Activated naive CD4-positive, alpha-beta T cell treated with anti-CD3 and anti-CD28 coated beads for 36 hours (primary cell): ENCODE measurements around the gene NUDT3. TPM values are rescaled to one million over a fixed set of nuclear protein-coding genes. Genes with fewer than 3 reads are reported as not detected.

Experiments
- CTCF ChIA-PET: fragments of 350-600 bp; sonication (Branson Sonifier 250); formaldehyde crosslinking; loops from one replicate; lab custom pipeline; 2021; ENCODE audit warnings: antibody characterized with exemption; lab: Charles Lee
- DNase-seq: peaks from one replicate; pipeline ENCODE4 v3.0.0-alpha.2; 2020
- H3K27ac Mint-ChIP-seq: one replicate; pipeline ENCODE4 v1.8.0; 2021; ENCODE audit warnings: mild to moderate bottlenecking, mixed read lengths
- H3K27me3 Mint-ChIP-seq: one replicate; pipeline ENCODE4 v1.8.0; 2021; ENCODE audit warnings: low read depth, mixed read lengths
- H3K36me3 Mint-ChIP-seq: one replicate; pipeline ENCODE4 v1.8.0; 2021; ENCODE audit warnings: low read depth, mixed read lengths
- H3K4me1 Mint-ChIP-seq: one replicate; pipeline ENCODE4 v1.8.0; 2021; ENCODE audit warnings: low read depth, mixed read lengths
- H3K4me3 Mint-ChIP-seq: one replicate; pipeline ENCODE4 v1.8.0; 2021; ENCODE audit warnings: mild to moderate bottlenecking, moderate library complexity, mixed read lengths
- H3K9me3 Mint-ChIP-seq: one replicate; pipeline ENCODE4 v1.8.0; 2021; ENCODE audit warnings: mixed read lengths
- intact Hi-C: fragments of 100-400 bp; cut with micrococcal nuclease; formaldehyde crosslinking; loops from one replicate; pipeline ENCODE4 v1.15.1; 2023
- total RNA-seq, 2 experiments: library from RNA; stranded (reverse); gene quantifications; one replicate each; pipeline ENCODE4 v1.2.3, GENCODE V29; 2021

NUDT3 gene
- total RNA-seq, 2 experiments from 2014 or later, result 14.0 to 14.3 TPM

GRCh38 chr6:34305497-34305896, 87.0 kb downstream of the NUDT3 start:
- CTCF ChIA-PET, result interaction anchor here (0.6 to 1.7 kb wide), 2 partner anchors 87 to 797 kb away, joined by 3 to 7 read pairs; partner anchors contain the start of gene NUDT3
- DNase-seq, result no peak
- Mint-ChIP-seq H3K4me3 (no peak overlapping the region), H3K27ac (no peak overlapping the region), H3K36me3 (peaks cover 5% of the 10 kb centered on the region), H3K27me3 (no peaks in the 10 kb centered on the region), H3K9me3 (no peaks in the 10 kb centered on the region), H3K4me1 (peaks cover 5% of the 10 kb centered on the region)
- intact Hi-C loops, result no loop called here

- CTCF ChIA-PET, result no interaction called here
- H3K27me3 Mint-ChIP-seq, result no peaks in the 10 kb centered on the region
- no peak for DNase-seq
- peaks cover 5% of the 10 kb centered on the region for H3K36me3 Mint-ChIP-seq
- peaks cover 5% of the 10 kb centered on the region for H3K4me1 Mint-ChIP-seq
- H3K4me3 Mint-ChIP-seq, result no peak overlapping the region
- no peak overlapping the region for H3K27ac Mint-ChIP-seq
- no peaks in the 10 kb centered on the region for H3K9me3 Mint-ChIP-seq
- intact Hi-C loops, result no loop called here
Observed at GRCh38 chr6:34304164-34304563, 88.3 kb downstream of the NUDT3 start.

- Mint-ChIP-seq H3K4me3 (no peak overlapping the region), H3K9me3 (no peaks in the 10 kb centered on the region), H3K27me3 (no peaks in the 10 kb centered on the region), H3K36me3 (peaks cover 2% of the 10 kb centered on the region), H3K4me1 (no peaks in the 10 kb centered on the region), H3K27ac (no peak overlapping the region)
- CTCF ChIA-PET, result interaction anchor here (0.6 kb wide), 1 partner anchor 449 kb away, joined by 3 read pairs; no protein-coding TSS in a partner anchor
- DNase-seq, result no peak
- intact Hi-C loops, result no loop called here
Observed at GRCh38 chr6:34302929-34303328, 89.5 kb downstream of the NUDT3 start.

GRCh38 chr6:34301408-34301807, 91.1 kb downstream of the NUDT3 start:
- H3K27ac Mint-ChIP-seq, result no peak overlapping the region
- DNase-seq, result no peak
- H3K27me3 Mint-ChIP-seq, result no peaks in the 10 kb centered on the region
- H3K9me3 Mint-ChIP-seq, result no peaks in the 10 kb centered on the region
- H3K4me3 Mint-ChIP-seq, result no peak overlapping the region
- peaks cover 3% of the 10 kb centered on the region for H3K4me1 Mint-ChIP-seq
- CTCF ChIA-PET, result no interaction called here
- peaks cover 2% of the 10 kb centered on the region for H3K36me3 Mint-ChIP-seq
- intact Hi-C loops, result no loop called here

- CTCF ChIA-PET, result interaction anchor here (0.6 to 1.2 kb wide), 3 partner anchors 51 to 456 kb away, joined by 3 read pairs; no protein-coding TSS in a partner anchor
- Mint-ChIP-seq H3K4me3 (no peak overlapping the region), H3K27ac (no peak overlapping the region), H3K4me1 (peaks cover 9% of the 10 kb centered on the region), H3K27me3 (no peaks in the 10 kb centered on the region), H3K9me3 (no peaks in the 10 kb centered on the region), H3K36me3 (peaks cover 2% of the 10 kb centered on the region)
- intact Hi-C loops, result no loop called here
- no peak for DNase-seq
Observed at GRCh38 chr6:34300332-34300751, 92.1 kb downstream of the NUDT3 start.

- DNase-seq, result no peak
- Mint-ChIP-seq H3K9me3 (no peaks in the 10 kb centered on the region), H3K27ac (no peak overlapping the region), H3K4me3 (no peak overlapping the region), H3K36me3 (peaks cover 5% of the 10 kb centered on the region), H3K4me1 (peaks cover 9% of the 10 kb centered on the region), H3K27me3 (no peaks in the 10 kb centered on the region)
- intact Hi-C loops, result no loop called here
- CTCF ChIA-PET, result no interaction called here
Observed at GRCh38 chr6:34298941-34299340, 93.5 kb downstream of the NUDT3 start.

- Mint-ChIP-seq H3K4me3 (no peak overlapping the region), H3K9me3 (no peaks in the 10 kb centered on the region), H3K4me1 (peaks cover 9% of the 10 kb centered on the region), H3K36me3 (peaks cover 21% of the 10 kb centered on the region), H3K27ac (peak overlapping the region; percentile 5), H3K27me3 (no peaks in the 10 kb centered on the region)
- intact Hi-C loops, result no loop called here
- DNase-seq, result peak; percentile 34
- CTCF ChIA-PET, result no interaction called here
Observed at GRCh38 chr6:34295721-34296120, 96.7 kb downstream of the NUDT3 start.

- Mint-ChIP-seq H3K27ac (no peak overlapping the region), H3K4me1 (peaks cover 23% of the 10 kb centered on the region), H3K36me3 (peaks cover 29% of the 10 kb centered on the region), H3K9me3 (no peaks in the 10 kb centered on the region), H3K4me3 (no peak overlapping the region), H3K27me3 (no peaks in the 10 kb centered on the region)
- CTCF ChIA-PET, result no interaction called here
- intact Hi-C loops, result no loop called here
- no peak for DNase-seq
Observed at GRCh38 chr6:34292954-34293353, 99.5 kb downstream of the NUDT3 start.

- CTCF ChIA-PET, result interaction anchor here (1.1 kb wide), 1 partner anchor 9 kb away, joined by 3 read pairs; no protein-coding TSS in a partner anchor
- intact Hi-C loops, result no loop called here
- Mint-ChIP-seq H3K27me3 (no peaks in the 10 kb centered on the region), H3K4me3 (no peak overlapping the region), H3K9me3 (no peaks in the 10 kb centered on the region), H3K36me3 (peaks cover 36% of the 10 kb centered on the region), H3K4me1 (peaks cover 14% of the 10 kb centered on the region), H3K27ac (peak overlapping the region; percentile 79)
- DNase-seq, result no peak
Observed at GRCh38 chr6:34289137-34289536, 103.3 kb downstream of the NUDT3 start.

GRCh38 chr6:34288581-34288980, 103.9 kb downstream of the NUDT3 start:
- peak; percentile 55 for DNase-seq
- peaks cover 35% of the 10 kb centered on the region for H3K36me3 Mint-ChIP-seq
- CTCF ChIA-PET, result interaction anchor here (1.1 kb wide), 1 partner anchor 9 kb away, joined by 3 read pairs; no protein-coding TSS in a partner anchor

GRCh38 chr6:34285448-34286164, 106.9 kb downstream of the NUDT3 start:
- intact Hi-C loops, result no loop called here
- CTCF ChIA-PET, result no interaction called here
- no peaks in the 10 kb centered on the region for H3K27me3 Mint-ChIP-seq
- no peak overlapping the region for H3K27ac Mint-ChIP-seq
- no peak for DNase-seq
- peaks cover 23% of the 10 kb centered on the region for H3K36me3 Mint-ChIP-seq
- H3K4me3 Mint-ChIP-seq, result no peak overlapping the region
- no peaks in the 10 kb centered on the region for H3K9me3 Mint-ChIP-seq
- peaks cover 14% of the 10 kb centered on the region for H3K4me1 Mint-ChIP-seq

More at GRCh38 chr6:34288581-34288980, 103.9 kb downstream of the NUDT3 start:
- Mint-ChIP-seq H3K27ac (peak overlapping the region; percentile 79), H3K4me1 (peaks cover 14% of the 10 kb centered on the region), H3K4me3 (no peak overlapping the region), H3K9me3 (no peaks in the 10 kb centered on the region), H3K27me3 (no peaks in the 10 kb centered on the region)
- intact Hi-C loops, result no loop called here

- CTCF ChIA-PET, result interaction anchor here (0.7 kb wide), 1 partner anchor 189 kb away, joined by 3 read pairs; no protein-coding TSS in a partner anchor
- Mint-ChIP-seq H3K27ac (no peak overlapping the region), H3K4me1 (peaks cover 13% of the 10 kb centered on the region), H3K36me3 (peaks cover 23% of the 10 kb centered on the region), H3K9me3 (no peaks in the 10 kb centered on the region), H3K27me3 (no peaks in the 10 kb centered on the region), H3K4me3 (no peak overlapping the region)
- no peak for DNase-seq
- intact Hi-C loops, result no loop called here
Observed at GRCh38 chr6:34284563-34285447, 107.7 kb downstream of the NUDT3 start.
